Ecto neural progenitor cell (in vitro differentiated cells): ENCODE results near the gene NISCH.

Experiments used
- DNase-seq: peaks from one replicate; pipeline ENCODE4 v3.0.0-alpha.2; 2018; ENCODE audit warnings: low spot score

The NISCH gene

GRCh38 chr3:52527732-52528585 lies 72.6 kb downstream of the NISCH start:
- DNase-seq, result no peak

- no peak for DNase-seq
Observed at GRCh38 chr3:52528586-52529375, 73.4 kb downstream of the NISCH start.

GRCh38 chr3:52529376-52530333 lies 74.3 kb downstream of the NISCH start:
- peak; percentile 37 for DNase-seq

- peak; percentile 47 for DNase-seq
Observed at GRCh38 chr3:52530918-52531826, 75.8 kb downstream of the NISCH start.

- DNase-seq, result no peak
Observed at GRCh38 chr3:52531860-52532516, 76.6 kb downstream of the NISCH start.

GRCh38 chr3:52532517-52532837 lies 77.1 kb downstream of the NISCH start:
- DNase-seq, result peak; percentile 53

GRCh38 chr3:52532838-52533622 lies 77.6 kb downstream of the NISCH start:
- peak; percentile 72 for DNase-seq

GRCh38 chr3:52533623-52534280 lies 78.3 kb downstream of the NISCH start, which contains the start of gene NT5DC2:
TSS of gene NT5DC2 (minus strand) at chr3:52533857. CDS start at chr3:52533737, 120 bp downstream.
- DNase-seq, result peak; percentile 81

GRCh38 chr3:52534281-52535183 lies 79.1 kb downstream of the NISCH start:
- peak; percentile 68 for DNase-seq

- no peak for DNase-seq
Observed at GRCh38 chr3:52535411-52536111, 80.2 kb downstream of the NISCH start.

- DNase-seq, result no peak
Observed at GRCh38 chr3:52536112-52536368, 80.6 kb downstream of the NISCH start.

GRCh38 chr3:52536369-52537164 lies 81.2 kb downstream of the NISCH start, which contains the start of gene UQCC5:
TSS of gene UQCC5 (plus strand) at chr3:52536605. CDS start at chr3:52536756, 151 bp downstream.
- DNase-seq, result peak; percentile 99

GRCh38 chr3:52537165-52537620 lies 81.8 kb downstream of the NISCH start:
- no peak for DNase-seq

GRCh38 chr3:52537726-52538421 lies 82.5 kb downstream of the NISCH start:
- no peak for DNase-seq

- DNase-seq, result no peak
Observed at GRCh38 chr3:52539010-52539653, 83.7 kb downstream of the NISCH start.
